ENCODE results near the gene GRB10.
A peak's percentile ranks its signal among the peaks of the same experiment; 100 is the strongest.

GRB10 gene

GRCh38 chr7:50681432-50682045, 101.2 kb downstream of the GRB10 start:
- H3K4me3 ChIP-seq (ENCODE audit: low read length), result no peak overlapping the region
- no peak for DNase-seq (ENCODE audit: low read depth, low spot score)

- peak; percentile 60 for DNase-seq (ENCODE audit: low read depth, low spot score)
- no peak overlapping the region for H3K4me3 ChIP-seq (ENCODE audit: low read length)
Measured at GRCh38 chr7:50679218-50680007, 103.3 kb downstream of the GRB10 start.

GRCh38 chr7:50678586-50678985, 104.1 kb downstream of the GRB10 start:
- DNase-seq (ENCODE audit: low read depth, low spot score), result no peak
- H3K4me3 ChIP-seq (ENCODE audit: low read length), result no peak overlapping the region

- DNase-seq (ENCODE audit: low read depth, low spot score), result no peak
Measured at GRCh38 chr7:50677638-50677996, 105.1 kb downstream of the GRB10 start.

GRCh38 chr7:50676740-50677637, 105.7 kb downstream of the GRB10 start:
- H3K4me3 ChIP-seq (ENCODE audit: low read length), result no peak overlapping the region
- DNase-seq (ENCODE audit: low read depth, low spot score), result no peak

More at GRCh38 chr7:50677638-50677996, 105.1 kb downstream of the GRB10 start:
- no peak overlapping the region for H3K4me3 ChIP-seq (ENCODE audit: low read length)

- H3K4me3 ChIP-seq (ENCODE audit: low read length), result no peak overlapping the region
- DNase-seq (ENCODE audit: low read depth, low spot score), result no peak
Measured at GRCh38 chr7:50676079-50676478, 106.6 kb downstream of the GRB10 start.

GRCh38 chr7:50674896-50675835, 107.5 kb downstream of the GRB10 start:
- DNase-seq (ENCODE audit: low read depth, low spot score), result no peak
- no peak overlapping the region for H3K4me3 ChIP-seq (ENCODE audit: low read length)

GRCh38 chr7:50674299-50674698, 108.4 kb downstream of the GRB10 start:
- H3K4me3 ChIP-seq (ENCODE audit: low read length), result no peak overlapping the region
- no peak for DNase-seq (ENCODE audit: low read depth, low spot score)

GRCh38 chr7:50673096-50673495, 109.6 kb downstream of the GRB10 start:
- no peak for DNase-seq (ENCODE audit: low read depth, low spot score)
- H3K4me3 ChIP-seq (ENCODE audit: low read length), result no peak overlapping the region

GRCh38 chr7:50672045-50672444, 110.7 kb downstream of the GRB10 start:
- DNase-seq (ENCODE audit: low read depth, low spot score), result no peak

GRCh38 chr7:50671386-50671785, 111.3 kb downstream of the GRB10 start:
- DNase-seq (ENCODE audit: low read depth, low spot score), result no peak
- no peak overlapping the region for H3K4me3 ChIP-seq (ENCODE audit: low read length)

More at GRCh38 chr7:50672045-50672444, 110.7 kb downstream of the GRB10 start:
- H3K4me3 ChIP-seq (ENCODE audit: low read length), result no peak overlapping the region

GRCh38 chr7:50669890-50670289, 112.8 kb downstream of the GRB10 start:
- H3K4me3 ChIP-seq (ENCODE audit: low read length), result no peak overlapping the region
- DNase-seq (ENCODE audit: low read depth, low spot score), result no peak

GRCh38 chr7:50667789-50668226, 114.9 kb downstream of the GRB10 start:
- no peak overlapping the region for H3K4me3 ChIP-seq (ENCODE audit: low read length)
- DNase-seq (ENCODE audit: low read depth, low spot score), result no peak

GRCh38 chr7:50667338-50667737, 115.4 kb downstream of the GRB10 start:
- H3K4me3 ChIP-seq (ENCODE audit: low read length), result no peak overlapping the region
- DNase-seq (ENCODE audit: low read depth, low spot score), result no peak

- DNase-seq (ENCODE audit: low read depth, low spot score), result no peak
- no peak overlapping the region for H3K4me3 ChIP-seq (ENCODE audit: low read length)
Measured at GRCh38 chr7:50666124-50666496, 116.6 kb downstream of the GRB10 start.

GRCh38 chr7:50665403-50666123, 117.1 kb downstream of the GRB10 start:
- no peak for DNase-seq (ENCODE audit: low read depth, low spot score)
- H3K4me3 ChIP-seq (ENCODE audit: low read length), result no peak overlapping the region

- no peak overlapping the region for H3K4me3 ChIP-seq (ENCODE audit: low read length)
- no peak for DNase-seq (ENCODE audit: low read depth, low spot score)
Measured at GRCh38 chr7:50664937-50665336, 117.8 kb downstream of the GRB10 start.

- DNase-seq (ENCODE audit: low read depth, low spot score), result no peak
- H3K4me3 ChIP-seq (ENCODE audit: low read length), result no peak overlapping the region
Measured at GRCh38 chr7:50664461-50664922, 118.2 kb downstream of the GRB10 start.
